Skeletal muscle satellite cell (primary cell): ENCODE measurements around the gene INPP5A.

Source experiments
- H3K27me3 ChIP-seq: 2 replicates; pipeline ENCODE4 v1.7.0; 2013; ENCODE audit warnings: low read length; ENCODE audit not compliant: control insufficient read depth, insufficient read depth
- H3K36me3 ChIP-seq: 2 replicates; pipeline ENCODE4 v1.7.0; 2013; ENCODE audit warnings: mild to moderate bottlenecking, control low read depth, low read length; ENCODE audit not compliant: insufficient read depth
- H3K4me1 ChIP-seq: 2 replicates; pipeline ENCODE4 v1.7.0; 2013; ENCODE audit warnings: low read length; ENCODE audit not compliant: control insufficient read depth, insufficient read depth
- H3K4me2 ChIP-seq: 2 replicates; pipeline ENCODE4 v1.7.0; 2013; ENCODE audit warnings: mild to moderate bottlenecking, low read length
- H3K4me3 ChIP-seq: 2 replicates; pipeline ENCODE4 v1.7.0; 2013; ENCODE audit warnings: low read length
- H3K9ac ChIP-seq: 2 replicates; pipeline ENCODE4 v1.7.0; 2013; ENCODE audit warnings: mild to moderate bottlenecking, low read depth, low read length, moderate library complexity
- H3K9me3 ChIP-seq: replicated peaks from 2 replicates; pipeline ENCODE4 v1.7.0; 2013; ENCODE audit warnings: mild to moderate bottlenecking, control low read depth, low read length

The INPP5A gene

DNA sequence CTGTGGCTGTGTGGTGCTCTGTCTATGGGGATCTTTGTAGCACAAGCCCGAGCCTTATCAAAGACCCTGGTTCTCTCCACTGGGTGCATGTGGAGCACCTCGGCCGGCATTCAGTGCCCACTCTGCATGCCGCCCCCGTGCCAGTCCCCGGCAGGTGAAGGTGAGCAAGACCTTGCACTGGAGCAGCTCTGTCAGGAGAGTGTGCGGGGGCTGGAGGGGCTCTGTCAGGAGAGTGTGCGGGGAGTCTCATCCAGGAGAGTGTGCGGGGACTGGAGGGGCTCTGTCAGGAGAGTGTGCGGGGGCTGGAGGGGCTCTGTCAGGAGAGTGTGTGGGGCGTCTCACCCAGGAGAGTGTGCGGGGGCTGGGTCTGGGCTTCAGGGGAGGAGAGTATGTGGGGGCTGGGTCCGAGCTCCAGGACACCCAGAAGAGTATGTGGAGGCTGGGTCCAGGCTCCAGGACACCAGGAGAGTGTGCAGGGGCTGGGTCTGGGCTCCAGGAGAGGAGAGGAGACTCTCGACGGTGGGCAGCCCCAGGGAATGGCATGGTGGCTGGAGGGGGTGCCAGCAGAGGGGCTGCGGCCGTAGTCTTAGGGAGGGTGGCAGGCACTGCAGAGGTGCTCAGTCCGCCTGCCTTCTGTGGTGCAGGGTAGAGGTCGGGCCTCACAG lies 40.8 kb downstream of the INPP5A start:
- Histone ChIP-seq H3K9ac (no peak overlapping the region), H3K4me3 (no peak overlapping the region), H3K36me3 (no peaks in the 10 kb centered on the region), H3K9me3 (no peaks in the 10 kb centered on the region), H3K4me1 (no peaks in the 10 kb centered on the region), H3K27me3 (no peaks in the 10 kb centered on the region), H3K4me2 (no peak overlapping the region)

DNA sequence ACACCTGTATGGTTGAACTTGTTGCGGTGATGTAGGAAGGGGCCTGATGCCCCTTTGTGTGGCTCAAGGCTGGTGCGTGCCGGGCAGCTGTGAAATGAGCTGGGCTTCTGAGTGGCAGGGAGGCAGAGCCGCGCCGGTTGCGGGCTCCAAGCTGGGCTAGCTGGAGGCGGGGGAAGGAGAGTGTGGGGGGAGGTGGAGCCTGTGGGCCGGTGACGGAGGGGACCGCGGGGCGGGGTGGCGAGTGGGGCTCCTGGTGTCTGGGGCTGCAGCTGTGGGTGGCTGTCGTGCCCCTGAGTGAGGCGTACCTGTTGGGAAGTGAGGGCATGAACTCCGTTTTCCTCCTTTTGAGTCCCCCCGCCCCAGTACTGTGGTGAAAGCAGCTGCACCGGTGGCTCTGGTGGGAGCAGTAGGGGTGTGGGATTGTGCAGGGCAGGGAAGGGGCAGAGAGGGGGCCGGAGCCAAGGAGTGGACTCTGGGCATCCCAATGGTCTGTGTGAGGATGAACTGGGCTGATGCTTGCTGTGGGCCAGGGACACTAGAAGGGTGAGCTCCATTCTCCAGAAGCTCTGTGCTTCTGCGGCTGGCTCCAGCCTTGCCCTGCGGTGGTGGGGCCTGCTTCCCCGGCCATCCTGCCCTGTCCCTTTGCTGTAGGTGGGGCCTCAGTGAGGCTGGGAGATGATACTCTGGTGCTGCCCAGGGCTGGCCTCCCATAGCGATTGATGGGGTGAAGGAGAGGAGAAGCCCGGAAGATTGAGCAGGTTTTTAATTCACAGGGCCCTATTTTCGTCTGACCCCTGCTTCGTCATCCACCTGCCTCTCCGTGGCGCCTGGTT lies 41.7 kb downstream of the INPP5A start:
- Histone ChIP-seq H3K9me3 (no peaks in the 10 kb centered on the region), H3K27me3 (no peaks in the 10 kb centered on the region), H3K4me3 (no peak overlapping the region), H3K4me1 (no peaks in the 10 kb centered on the region), H3K9ac (no peak overlapping the region), H3K36me3 (no peaks in the 10 kb centered on the region), H3K4me2 (no peak overlapping the region)

DNA sequence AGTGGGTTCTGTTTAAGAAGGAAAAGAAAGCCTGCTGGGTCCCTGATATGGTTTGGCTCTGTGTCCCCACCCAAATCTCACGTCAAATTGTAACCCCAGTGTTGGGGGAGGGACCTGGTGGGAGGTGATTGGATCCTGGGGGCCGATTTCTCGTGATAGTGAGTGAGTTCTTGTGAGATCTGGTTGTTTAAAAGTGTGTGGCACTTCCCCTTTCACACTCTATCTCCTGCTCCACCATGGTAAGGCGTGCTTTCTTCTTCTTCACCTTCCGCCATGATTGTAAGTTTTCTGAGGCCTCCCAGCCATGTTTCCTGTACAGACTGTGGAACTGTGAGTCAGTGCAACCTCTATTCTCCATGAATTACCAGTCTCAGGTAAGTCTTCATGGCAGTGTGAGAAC lies 42.6 kb downstream of the INPP5A start:
- H3K9me3 ChIP-seq, result no peaks in the 10 kb centered on the region
- H3K9ac ChIP-seq, result no peak overlapping the region
- no peaks in the 10 kb centered on the region for H3K27me3 ChIP-seq
- H3K4me1 ChIP-seq, result no peaks in the 10 kb centered on the region
- H3K4me2 ChIP-seq, result no peak overlapping the region
- no peaks in the 10 kb centered on the region for H3K36me3 ChIP-seq
- no peak overlapping the region for H3K4me3 ChIP-seq

DNA sequence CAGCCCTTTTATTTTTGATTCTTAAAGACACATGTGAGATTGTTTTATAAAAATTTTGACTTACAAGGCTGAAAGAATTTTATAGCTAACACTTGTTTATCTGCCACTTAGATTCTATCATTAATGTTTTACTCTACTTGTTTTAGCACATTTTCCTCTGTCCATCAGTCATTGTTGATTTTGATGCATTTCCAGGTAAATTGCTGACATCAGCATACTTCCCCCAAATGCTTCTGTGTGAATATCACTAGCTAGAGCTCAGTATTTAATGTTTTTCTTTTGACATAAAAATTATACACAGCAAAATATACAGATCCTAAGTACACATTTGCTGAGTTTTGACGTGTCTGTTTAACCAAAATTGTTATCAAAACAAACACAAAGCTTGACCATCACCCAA lies 43.0 kb downstream of the INPP5A start:
- Histone ChIP-seq H3K4me2 (no peak overlapping the region), H3K27me3 (no peaks in the 10 kb centered on the region), H3K9ac (no peak overlapping the region), H3K9me3 (no peaks in the 10 kb centered on the region), H3K36me3 (no peaks in the 10 kb centered on the region), H3K4me1 (no peaks in the 10 kb centered on the region), H3K4me3 (no peak overlapping the region)

DNA sequence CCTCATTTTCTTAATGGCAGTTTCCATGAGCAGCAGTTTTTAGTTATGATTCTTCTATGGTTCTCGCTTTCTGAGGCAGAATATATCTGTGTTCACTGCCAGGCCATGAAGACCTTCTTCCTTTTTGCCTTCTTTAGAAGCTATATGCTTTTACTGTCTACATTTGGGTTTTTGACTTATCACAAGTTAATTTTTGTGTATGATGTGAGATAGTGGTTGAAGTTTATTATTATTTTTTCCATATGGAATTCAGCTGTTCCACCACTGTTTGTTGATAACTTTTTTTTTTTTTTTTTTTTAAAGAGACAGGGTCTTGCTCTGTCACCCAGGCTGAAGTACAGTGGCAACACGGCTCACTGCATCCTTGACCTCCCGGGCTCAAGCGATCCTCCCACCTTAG lies 44.5 kb downstream of the INPP5A start:
- Histone ChIP-seq H3K4me1 (peaks cover 4% of the 10 kb centered on the region), H3K9me3 (no peaks in the 10 kb centered on the region), H3K36me3 (no peaks in the 10 kb centered on the region), H3K9ac (no peak overlapping the region), H3K27me3 (no peaks in the 10 kb centered on the region), H3K4me2 (no peak overlapping the region), H3K4me3 (no peak overlapping the region)

DNA sequence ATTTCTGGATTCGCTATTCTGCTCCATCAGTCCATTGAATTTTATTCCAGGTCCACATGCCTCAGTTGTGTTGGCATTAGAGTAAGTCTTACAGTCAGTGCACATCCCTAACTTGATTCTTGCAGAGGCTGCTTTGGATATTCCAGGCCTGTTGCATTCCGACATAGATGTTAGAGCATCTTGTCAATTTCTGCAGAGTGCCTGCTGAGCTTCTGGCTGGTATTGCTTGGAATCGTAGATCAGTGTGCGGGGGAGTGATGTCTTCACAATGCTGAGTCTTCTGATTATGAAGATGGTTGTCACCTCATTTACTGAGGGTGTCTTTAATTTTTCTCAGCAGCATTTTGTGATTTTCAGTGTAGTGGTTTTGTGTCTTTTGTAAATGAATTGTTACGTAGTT lies 45.2 kb downstream of the INPP5A start:
- no peak overlapping the region for H3K4me3 ChIP-seq
- H3K4me2 ChIP-seq, result no peak overlapping the region
- peaks cover 4% of the 10 kb centered on the region for H3K4me1 ChIP-seq
- no peak overlapping the region for H3K9ac ChIP-seq
- H3K9me3 ChIP-seq, result no peaks in the 10 kb centered on the region
- H3K36me3 ChIP-seq, result no peaks in the 10 kb centered on the region
- no peaks in the 10 kb centered on the region for H3K27me3 ChIP-seq

DNA sequence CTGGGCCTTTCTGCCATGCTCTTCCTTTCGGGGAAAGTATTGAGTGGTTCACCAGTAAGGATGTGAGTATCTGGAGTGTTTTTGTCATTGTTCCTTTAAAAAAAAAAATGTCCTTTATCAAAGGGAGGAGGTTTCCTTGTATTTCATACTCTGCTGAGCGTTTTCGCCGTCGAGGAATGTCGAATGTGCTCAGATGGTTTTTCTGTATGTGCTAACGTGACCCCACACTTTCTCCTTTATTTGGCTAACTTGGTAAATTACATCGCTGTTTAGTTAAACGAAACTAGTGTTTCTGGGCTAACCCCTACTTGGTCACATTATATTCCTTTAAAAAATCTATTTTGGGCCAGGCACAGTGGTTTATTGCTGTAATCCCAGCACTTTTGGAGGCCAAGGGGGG lies 45.9 kb downstream of the INPP5A start:
- H3K4me1 ChIP-seq, result peaks cover 7% of the 10 kb centered on the region
- H3K4me3 ChIP-seq, result no peak overlapping the region
- H3K36me3 ChIP-seq, result no peaks in the 10 kb centered on the region
- H3K9me3 ChIP-seq, result no peaks in the 10 kb centered on the region
- no peak overlapping the region for H3K9ac ChIP-seq
- H3K27me3 ChIP-seq, result no peaks in the 10 kb centered on the region
- H3K4me2 ChIP-seq, result no peak overlapping the region

DNA sequence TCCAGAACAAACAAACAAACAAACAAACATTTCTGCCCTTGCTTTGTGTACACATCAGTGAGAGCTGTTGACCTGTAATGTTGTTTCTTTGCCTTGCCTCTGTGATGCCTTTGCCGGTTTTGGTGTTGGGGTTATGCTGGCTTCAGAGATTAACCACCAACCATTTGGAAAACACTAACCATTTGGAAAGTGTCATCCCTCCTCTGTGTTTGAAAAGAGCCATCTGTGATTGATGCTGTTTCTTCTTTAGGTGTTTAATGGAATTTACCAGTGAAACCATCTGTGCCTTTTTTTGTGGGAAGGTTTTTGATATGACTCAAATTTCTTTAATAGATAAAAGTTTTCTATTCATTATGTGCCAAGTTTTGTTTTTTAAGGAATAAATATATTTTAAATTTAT lies 46.5 kb downstream of the INPP5A start:
- Histone ChIP-seq H3K4me1 (peaks cover 7% of the 10 kb centered on the region), H3K36me3 (no peaks in the 10 kb centered on the region)

DNA sequence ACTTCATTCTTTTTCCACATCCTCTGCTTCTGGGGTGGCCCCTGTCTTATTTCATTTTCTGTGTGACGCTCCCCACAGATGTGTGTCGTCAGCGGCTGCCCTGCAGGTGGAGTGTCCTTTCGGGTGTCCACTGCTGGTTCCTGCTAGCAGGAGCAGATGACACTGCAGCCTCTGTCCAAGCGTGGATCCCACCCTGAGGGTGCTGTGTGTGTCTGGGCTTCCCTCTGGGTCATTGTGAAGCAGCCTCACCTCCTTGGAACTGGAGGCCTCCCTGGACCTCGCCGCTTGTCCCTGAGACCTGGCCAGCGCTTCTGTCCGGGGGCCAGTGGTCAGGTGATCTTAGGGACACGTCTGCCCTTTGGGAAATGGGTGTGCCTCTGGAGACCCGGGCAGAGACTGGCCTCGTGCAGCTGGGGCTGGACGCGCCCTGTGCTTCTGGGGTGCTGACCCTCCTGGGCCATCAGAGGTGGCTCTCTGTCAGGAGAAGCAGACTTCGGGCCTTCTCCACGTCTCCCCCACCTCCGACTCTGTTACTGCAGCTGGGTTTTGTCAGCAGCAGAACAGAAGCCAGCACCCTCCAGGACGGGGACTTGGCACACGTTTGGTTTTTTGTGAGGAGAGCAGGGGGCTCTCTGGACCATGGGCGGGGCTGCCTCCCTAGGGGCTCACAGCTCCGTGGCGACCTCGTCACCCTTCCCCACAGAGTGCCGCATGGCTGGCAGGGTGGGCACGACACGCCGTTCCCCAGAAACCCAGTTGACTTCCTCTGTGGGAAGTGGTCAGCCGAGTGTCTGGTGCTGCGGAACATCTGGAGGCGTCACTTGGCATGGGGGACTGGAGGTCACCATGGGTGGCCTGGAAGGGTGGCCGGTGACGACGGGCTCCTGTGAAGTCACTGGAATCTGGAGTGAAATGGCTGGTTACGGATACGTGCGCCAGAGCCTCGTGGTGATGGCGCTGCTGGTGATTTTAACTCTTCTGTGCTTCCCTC lies 48.4 kb downstream of the INPP5A start:
- no peaks in the 10 kb centered on the region for H3K36me3 ChIP-seq
- peaks cover 13% of the 10 kb centered on the region for H3K4me1 ChIP-seq
- H3K4me3 ChIP-seq, result no peak overlapping the region
- no peak overlapping the region for H3K4me2 ChIP-seq
- no peaks in the 10 kb centered on the region for H3K27me3 ChIP-seq
- no peaks in the 10 kb centered on the region for H3K9me3 ChIP-seq
- no peak overlapping the region for H3K9ac ChIP-seq

More for the DNA sequence above, 46.5 kb downstream of the INPP5A start:
- Histone ChIP-seq H3K4me3 (no peak overlapping the region), H3K9me3 (no peaks in the 10 kb centered on the region), H3K27me3 (no peaks in the 10 kb centered on the region), H3K9ac (no peak overlapping the region), H3K4me2 (no peak overlapping the region)

DNA sequence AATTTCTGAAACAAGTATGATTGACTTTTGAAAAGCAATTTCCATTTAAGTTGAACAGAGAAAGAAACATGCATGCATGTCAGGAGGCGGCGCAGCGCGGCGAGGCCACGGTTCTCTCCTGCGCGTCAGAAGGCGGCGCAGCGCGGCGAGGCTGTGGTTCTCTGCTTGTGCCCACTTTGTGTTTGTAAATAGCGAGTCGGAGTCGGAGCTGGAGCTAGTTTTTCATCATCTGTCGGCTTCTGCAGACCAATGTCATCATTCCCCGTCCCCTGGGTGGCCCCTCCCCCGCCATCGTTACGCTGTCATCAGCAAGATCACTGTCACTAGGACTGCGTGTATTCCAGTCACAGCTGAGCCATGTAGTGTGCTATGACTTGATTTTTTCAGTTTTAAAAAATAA lies 49.2 kb downstream of the INPP5A start:
- Histone ChIP-seq H3K9me3 (no peaks in the 10 kb centered on the region), H3K4me2 (no peak overlapping the region), H3K36me3 (no peaks in the 10 kb centered on the region), H3K27me3 (no peaks in the 10 kb centered on the region), H3K4me3 (no peak overlapping the region), H3K4me1 (peaks cover 20% of the 10 kb centered on the region), H3K9ac (no peak overlapping the region)

DNA sequence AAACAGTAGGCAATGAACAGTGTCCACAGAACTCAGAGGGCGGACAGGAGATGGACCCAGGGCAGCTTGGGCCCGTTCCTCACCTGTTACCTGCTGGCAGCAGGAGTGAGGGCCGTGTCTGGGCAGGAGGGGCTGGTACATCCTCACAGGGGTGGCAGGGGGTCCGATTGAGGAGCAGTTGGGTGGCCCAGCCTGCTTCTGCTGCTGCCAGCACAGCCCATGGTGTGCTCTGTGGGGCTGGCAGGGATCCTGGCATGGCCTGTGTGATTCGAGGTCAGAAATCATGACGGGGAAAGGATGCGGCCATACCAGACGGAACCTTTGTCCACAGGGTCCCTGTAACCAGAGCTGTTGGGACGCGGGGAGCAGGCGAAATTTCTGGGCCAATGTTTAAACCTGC lies 49.6 kb downstream of the INPP5A start:
- no peak overlapping the region for H3K4me3 ChIP-seq
- H3K36me3 ChIP-seq, result no peaks in the 10 kb centered on the region
- no peaks in the 10 kb centered on the region for H3K27me3 ChIP-seq
- no peak overlapping the region for H3K4me2 ChIP-seq
- H3K9me3 ChIP-seq, result no peaks in the 10 kb centered on the region
- H3K9ac ChIP-seq, result no peak overlapping the region
- peaks cover 21% of the 10 kb centered on the region for H3K4me1 ChIP-seq
